Natural killer cell (primary cell): ENCODE measurements around the gene PHF2. TPM values are rescaled to one million over a fixed set of nuclear protein-coding genes. Genes with fewer than 3 reads are reported as not detected.

Experiments
- ATAC-seq, 3 donors: fragments of 150-1000 bp in 2 of 3; fragments of 200-7000 bp in 1 of 3; cut with Tn5 transposase; 1 replicate in 1 of 3; 2 replicates in 2 of 3; pipeline ENCODE4 v1.10.0; 2021; ENCODE audit warnings: mild to moderate bottlenecking in 2 of 3, moderate library complexity in 2 of 3
- DNase-seq, 2 donors: peaks; one replicate each; pipeline versions ENCODE4 v3.0.0 to v3.0.0-alpha.2; 2013 to 2021; ENCODE audit warnings: mixed read lengths in 1 of 2
- H3K27ac ChIP-seq: one replicate; pipeline ENCODE4 v1.5.1; 2013; ENCODE audit warnings: mild to moderate bottlenecking, low read length
- H3K27me3 ChIP-seq: one replicate; pipeline ENCODE4 v1.6.1; 2013; ENCODE audit warnings: low read length; ENCODE audit not compliant: control insufficient read depth, insufficient read depth
- H3K36me3 ChIP-seq: one replicate; pipeline ENCODE4 v1.6.1; 2013; ENCODE audit warnings: low read length; ENCODE audit not compliant: control insufficient read depth, insufficient read depth
- H3K4me1 ChIP-seq: one replicate; pipeline ENCODE4 v1.6.1; 2013; ENCODE audit warnings: low read length; ENCODE audit not compliant: control insufficient read depth, insufficient read depth
- H3K4me3 ChIP-seq: one replicate; pipeline ENCODE4 v1.5.1; 2013; ENCODE audit warnings: low read length
- H3K9me3 ChIP-seq: one replicate; pipeline ENCODE4 v1.6.1; 2013; ENCODE audit warnings: low read length; ENCODE audit not compliant: control insufficient read depth, insufficient read depth
- H3K27ac Mint-ChIP-seq, 2 donors: one replicate each; pipeline ENCODE4 v1.8.0; 2022; ENCODE audit warnings: mild to moderate bottlenecking in 2 of 2, mixed read lengths in 2 of 2, moderate library complexity in 1 of 2
- H3K27me3 Mint-ChIP-seq, 2 donors: one replicate each; pipeline ENCODE4 v1.8.0; 2022; ENCODE audit warnings: low read depth in 2 of 2, mixed read lengths in 2 of 2
- H3K36me3 Mint-ChIP-seq: one replicate; pipeline ENCODE4 v1.8.0; 2022; ENCODE audit warnings: mixed read lengths
- H3K4me1 Mint-ChIP-seq, 2 donors: one replicate each; pipeline ENCODE4 v1.8.0; 2022; ENCODE audit warnings: mixed read lengths in 2 of 2
- H3K4me3 Mint-ChIP-seq: one replicate; pipeline ENCODE4 v1.8.0; 2022; ENCODE audit warnings: mild to moderate bottlenecking, moderate library complexity, mixed read lengths
- H3K9me3 Mint-ChIP-seq, 2 donors: one replicate each; pipeline ENCODE4 v1.8.0; 2022; ENCODE audit warnings: mixed read lengths in 2 of 2
- CTCF ChIP-seq: fragments of 200-600 bp; IDR thresholded peaks from one replicate; pipeline ENCODE4 v1.8.0; 2022; ENCODE audit warnings: antibody characterized with exemption
- WGBS: methylation state at CpG from one replicate; pipeline ENCODE4 v1.1.7; 2013; ENCODE audit warnings: missing lambda C conversion rate; ENCODE audit not compliant: insufficient coverage; 5-methylcytosine and 5-hydroxymethylcytosine counted together
- intact Hi-C: fragments of 100-400 bp; cut with micrococcal nuclease; formaldehyde crosslinking; loops from one replicate; pipeline ENCODE4 v1.14.2; 2022
- total RNA-seq, 4 donors: library from RNA; stranded (reverse); fragments of 120-200 nt in 1 of 4; gene quantifications; one replicate each; pipeline versions ENCODE4 v1.2.3 to v1.2.4, GENCODE V29; 2013 to 2022

The PHF2 gene
- total RNA-seq, 3 donors from 2014 or later (not counting 1 experiment from before 2014, with no cell fraction given), result 24.8 to 28.1 (median 26.4) TPM

- intact Hi-C loops, result no loop called here
- H3K27me3 ChIP-seq, result no peaks in the 10 kb centered on the region
- no peak for ATAC-seq
- WGBS, result 95% methylated on average over 16 of the region's 16 CpGs
- H3K4me3 Mint-ChIP-seq, result no peak overlapping the region
- TF ChIP-seq CTCF, result no peak
- H3K27me3 Mint-ChIP-seq, result no peaks in the 10 kb centered on the region
- H3K36me3 ChIP-seq, result peaks cover 32% of the 10 kb centered on the region
- H3K36me3 Mint-ChIP-seq, result no peaks in the 10 kb centered on the region
- H3K4me1 Mint-ChIP-seq, result peaks cover 0 to 6% of the 10 kb centered on the region in 2 donors
- no peaks in the 10 kb centered on the region for H3K9me3 ChIP-seq
- H3K9me3 Mint-ChIP-seq, result no peaks in the 10 kb centered on the region
- H3K27ac Mint-ChIP-seq, result no peak overlapping the region
- no peak overlapping the region for H3K27ac ChIP-seq
- no peak overlapping the region for H3K4me3 ChIP-seq
- peak in 1 of 2 donors; percentile 12 for DNase-seq
- no peaks in the 10 kb centered on the region for H3K4me1 ChIP-seq
Measured at GRCh38 chr9:93675336-93676150, 99.2 kb downstream of the PHF2 start.

GRCh38 chr9:93676310-93677047, 100.1 kb downstream of the PHF2 start:
- H3K4me3 Mint-ChIP-seq, result no peak overlapping the region
- H3K9me3 ChIP-seq, result no peaks in the 10 kb centered on the region
- no peaks in the 10 kb centered on the region for H3K27me3 Mint-ChIP-seq
- no peak overlapping the region for H3K27ac Mint-ChIP-seq
- no peak overlapping the region for H3K4me3 ChIP-seq
- ATAC-seq, result no peak
- peaks cover 32% of the 10 kb centered on the region for H3K36me3 ChIP-seq
- TF ChIP-seq CTCF, result no peak
- no peaks in the 10 kb centered on the region for H3K36me3 Mint-ChIP-seq
- WGBS, result 98% methylated on average over 23 of the region's 23 CpGs
- H3K4me1 Mint-ChIP-seq, result no peaks in the 10 kb centered on the region
- intact Hi-C loops, result no loop called here
- no peaks in the 10 kb centered on the region for H3K9me3 Mint-ChIP-seq
- no peak overlapping the region for H3K27ac ChIP-seq
- no peaks in the 10 kb centered on the region for H3K27me3 ChIP-seq
- no peaks in the 10 kb centered on the region for H3K4me1 ChIP-seq
- DNase-seq, result no peak

GRCh38 chr9:93677048-93677571, 100.7 kb downstream of the PHF2 start:
- peaks cover 4% of the 10 kb centered on the region for H3K4me1 ChIP-seq
- 97% methylated on average over 12 of the region's 12 CpGs for WGBS
- no peaks in the 10 kb centered on the region for H3K27me3 Mint-ChIP-seq
- no peak overlapping the region for H3K4me3 ChIP-seq
- TF ChIP-seq CTCF, result no peak
- H3K36me3 ChIP-seq, result peaks cover 32% of the 10 kb centered on the region
- ATAC-seq (no peak), DNase-seq (peak in 1 of 2 donors; percentile 10)
- no peaks in the 10 kb centered on the region for H3K27me3 ChIP-seq
- peaks cover 0 to 6% of the 10 kb centered on the region in 2 donors for H3K4me1 Mint-ChIP-seq
- H3K9me3 Mint-ChIP-seq, result no peaks in the 10 kb centered on the region
- H3K4me3 Mint-ChIP-seq, result no peak overlapping the region
- no peaks in the 10 kb centered on the region for H3K36me3 Mint-ChIP-seq
- intact Hi-C loops, result no loop called here
- no peaks in the 10 kb centered on the region for H3K9me3 ChIP-seq
- H3K27ac ChIP-seq, result no peak overlapping the region
- peak overlapping the region in 1 of 2 donors; percentile 18 for H3K27ac Mint-ChIP-seq
